ENCODE results near the gene DYNC2H1.
"Not testable (repeated sequence)": the region's sequence is repeated elsewhere in the genome, so short reads cannot be mapped to it uniquely, and the experiment has no call there.

DYNC2H1 gene

DNA sequence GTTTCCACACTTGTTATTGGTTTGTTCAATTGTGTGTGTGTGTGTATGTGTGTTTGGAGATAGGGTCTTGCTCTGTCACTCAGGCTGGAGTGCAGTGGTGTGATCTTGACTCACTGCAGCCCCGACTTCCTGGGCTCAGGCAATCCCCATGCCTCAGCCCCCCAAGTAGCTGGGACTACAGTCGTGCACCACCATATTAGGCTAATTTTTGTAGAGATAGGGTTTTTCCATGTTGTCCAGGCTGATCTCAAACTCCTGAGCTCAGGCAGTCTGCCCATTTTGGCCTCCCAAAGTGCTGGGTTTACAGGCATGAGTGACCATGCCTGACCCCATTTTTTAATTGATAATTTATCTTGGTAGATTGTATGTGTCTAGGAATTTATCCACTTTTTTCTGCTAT, 263.7 kb downstream of the DYNC2H1 start:
- no peak for DNase-seq

DNA sequence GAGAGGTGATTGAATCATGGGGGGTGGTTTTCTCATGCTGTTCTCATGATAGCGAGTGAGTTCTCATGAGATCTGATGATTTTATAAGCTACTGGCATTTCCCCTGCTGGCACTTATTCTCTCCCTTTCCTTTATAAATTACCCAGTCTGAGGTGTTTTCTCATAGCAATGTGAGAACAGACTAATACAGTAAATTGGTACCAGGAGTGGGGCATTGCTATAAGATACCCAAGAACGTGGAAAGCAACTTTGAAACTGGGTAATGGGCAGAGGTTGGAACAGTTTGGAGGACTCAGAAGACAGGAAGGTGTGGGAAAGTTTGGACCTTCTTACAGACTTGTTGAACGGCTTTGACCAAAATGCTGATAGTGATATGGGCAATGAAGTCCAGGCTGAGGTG, 265.0 kb downstream of the DYNC2H1 start:
- not testable (repeated sequence) for DNase-seq

DNA sequence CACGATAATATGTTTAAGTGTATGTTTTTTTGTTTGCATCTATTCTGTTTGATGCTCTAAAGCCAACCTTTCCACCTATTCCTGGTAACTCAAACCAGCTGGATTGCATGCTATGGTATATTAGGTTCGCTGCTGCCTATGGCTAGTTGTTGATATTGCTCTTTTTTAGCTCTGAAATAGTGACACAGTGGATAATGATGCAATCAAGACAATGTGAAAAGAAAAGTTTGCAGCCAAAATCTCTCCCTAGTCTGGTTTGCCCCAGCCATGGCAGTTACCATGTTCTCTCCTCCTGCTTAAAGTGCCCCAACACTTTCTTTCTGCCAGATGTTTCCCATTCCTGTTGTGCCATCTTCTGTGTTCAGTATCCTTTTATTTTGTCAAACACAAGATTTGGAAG, 269.7 kb downstream of the DYNC2H1 start:
- DNase-seq, result no peak

DNA sequence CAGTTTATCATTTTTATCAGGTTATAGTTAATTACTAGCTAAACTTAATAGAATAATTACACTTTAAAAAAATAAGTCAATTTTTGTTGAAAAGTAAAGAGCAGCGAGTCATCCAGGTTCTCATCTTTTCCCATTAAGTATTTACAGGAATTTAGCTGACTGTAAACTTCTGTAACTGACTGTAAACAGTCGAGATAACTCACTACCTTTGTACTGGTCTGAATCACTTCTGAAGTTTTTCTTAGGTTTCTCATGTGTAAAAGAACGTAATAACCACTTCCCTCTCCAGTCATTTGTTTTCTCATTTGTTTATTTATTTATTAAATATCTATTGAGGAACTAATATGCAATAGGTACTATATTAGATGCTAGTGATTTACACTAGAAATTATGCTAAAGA, 270.8 kb downstream of the DYNC2H1 start:
- no peak for DNase-seq

DNA sequence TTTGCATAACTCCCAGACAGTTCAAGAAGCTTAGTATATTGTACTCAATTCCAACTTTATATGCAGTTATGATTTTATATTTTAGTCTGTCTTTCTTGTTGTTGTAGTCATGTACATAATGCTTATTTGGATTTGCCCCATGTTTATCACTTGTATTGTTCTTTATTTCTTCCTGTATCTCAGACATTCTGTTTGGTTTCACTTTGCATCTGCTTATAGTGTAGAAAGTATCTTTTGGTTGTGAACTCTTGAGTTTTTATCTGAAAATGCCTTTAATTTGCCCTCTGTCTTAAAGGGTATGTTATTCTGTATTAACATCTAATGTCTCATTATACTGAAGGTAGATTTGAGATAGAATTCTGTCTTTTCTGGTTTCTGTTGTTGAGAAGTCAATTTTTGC, 275.4 kb downstream of the DYNC2H1 start:
- no peak for DNase-seq

DNA sequence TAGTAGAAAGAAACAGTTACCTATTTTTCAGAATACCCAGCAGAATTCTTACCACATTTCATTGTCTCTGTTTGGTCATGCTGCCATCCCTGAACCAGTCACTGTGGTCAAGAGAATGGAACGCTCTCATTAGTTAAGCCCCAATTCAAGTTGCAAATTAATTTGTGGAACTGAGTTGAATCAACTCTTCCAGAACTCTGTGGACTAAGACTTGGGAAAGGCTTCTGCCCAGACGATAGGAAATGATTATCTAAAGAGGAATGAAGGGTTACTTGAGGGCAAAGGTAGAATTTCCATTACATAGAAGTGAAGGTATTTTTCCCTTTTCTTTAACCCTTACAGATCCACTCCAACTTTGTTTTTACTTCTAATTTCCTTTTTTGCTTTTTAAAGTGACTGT, 286.4 kb downstream of the DYNC2H1 start:
- DNase-seq, result no peak

DNA sequence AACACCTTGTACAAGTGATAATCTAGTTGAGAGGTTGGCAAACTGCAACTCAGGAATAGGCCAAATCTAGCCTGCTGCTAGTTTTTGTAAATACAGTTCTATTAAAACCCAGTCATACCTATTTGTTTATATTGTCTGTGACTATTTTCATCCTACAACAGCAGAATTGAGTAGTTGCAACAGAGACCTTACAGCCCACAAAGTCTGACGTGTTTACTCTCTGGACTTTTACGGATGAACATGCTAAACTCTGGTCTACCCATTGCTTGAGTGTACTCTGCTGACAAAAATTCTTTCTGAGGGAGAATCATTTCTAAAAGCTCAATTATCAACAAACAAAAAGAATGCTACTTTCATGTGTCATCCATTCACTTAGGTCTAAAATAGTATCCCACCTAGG, 287.0 kb downstream of the DYNC2H1 start:
- DNase-seq, result no peak

DNA sequence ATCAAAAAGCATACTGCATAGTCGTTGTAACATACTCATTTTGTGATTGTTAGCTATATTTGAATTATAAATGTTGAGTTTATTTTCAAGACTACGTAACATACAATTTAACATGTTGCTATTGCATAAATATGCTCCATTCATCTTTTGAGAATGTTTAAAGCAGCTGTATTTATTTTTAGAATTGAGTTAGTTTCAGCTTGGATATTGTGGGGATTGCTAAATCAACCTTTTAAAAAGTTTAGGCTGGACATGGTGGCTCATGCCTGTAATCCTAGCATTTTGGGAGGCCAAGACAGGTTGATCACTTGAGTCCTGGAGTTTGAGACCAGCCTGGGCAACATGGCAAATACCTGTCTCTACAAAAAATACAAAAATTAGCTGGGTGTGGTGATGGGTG, 288.1 kb downstream of the DYNC2H1 start:
- no peak for DNase-seq

DNA sequence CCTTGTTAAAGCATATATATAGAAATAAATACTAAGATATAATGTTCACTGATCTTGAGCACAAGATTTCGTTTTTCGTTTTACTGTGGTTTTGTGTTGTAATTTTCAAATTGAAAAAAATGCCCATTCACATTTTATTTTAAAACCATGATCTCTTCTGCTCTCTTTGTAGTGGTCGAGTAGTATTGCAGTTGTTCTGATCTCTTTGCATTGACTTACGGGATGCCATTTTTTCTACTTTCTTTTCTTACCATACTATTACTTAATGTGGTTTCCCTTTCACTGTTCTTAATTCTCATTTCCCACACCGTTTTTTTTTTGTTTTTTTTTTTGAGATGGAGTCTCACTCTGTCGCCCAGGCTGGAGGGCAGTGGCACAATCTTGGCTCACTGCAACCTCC, 289.6 kb downstream of the DYNC2H1 start:
- no peak for DNase-seq

DNA sequence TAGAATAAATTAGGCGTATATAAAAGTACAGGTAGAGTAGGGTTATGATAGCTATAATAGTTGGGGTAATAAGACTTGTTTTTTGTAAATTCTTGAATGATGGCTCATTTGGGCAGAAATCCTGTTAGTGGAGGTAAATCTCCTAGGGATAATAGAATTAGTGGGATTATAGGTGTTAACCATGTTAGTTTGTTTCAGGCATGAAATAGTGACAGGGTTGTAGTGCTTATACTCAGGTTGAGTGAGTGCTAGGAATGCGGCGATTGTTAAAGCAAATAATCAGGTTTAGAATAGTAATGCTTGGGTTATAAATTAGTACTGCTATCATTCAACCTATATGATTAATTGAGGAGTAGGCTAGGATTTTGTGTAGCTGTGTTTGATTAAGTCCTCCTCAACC, 297.1 kb downstream of the DYNC2H1 start:
- no peak for DNase-seq

DNA sequence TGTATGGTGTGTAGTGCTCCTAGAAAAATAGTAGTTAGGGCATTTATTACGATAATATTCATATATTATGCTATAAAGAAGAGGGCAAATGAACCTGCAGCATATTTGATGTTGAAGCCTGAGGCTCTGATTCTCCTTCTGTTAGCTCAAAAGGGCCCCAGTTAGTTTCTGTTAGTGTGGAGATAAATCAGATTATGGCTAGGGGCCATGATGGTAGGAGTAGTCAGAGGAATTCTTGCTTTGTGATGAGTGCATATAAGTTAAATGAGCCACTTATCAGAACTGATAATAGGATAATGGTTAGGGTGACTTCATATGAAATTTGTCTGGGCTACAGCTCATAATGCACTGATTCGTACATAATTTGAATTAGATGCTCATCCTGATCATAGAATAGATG, 298.4 kb downstream of the DYNC2H1 start:
- no peak for DNase-seq

DNA sequence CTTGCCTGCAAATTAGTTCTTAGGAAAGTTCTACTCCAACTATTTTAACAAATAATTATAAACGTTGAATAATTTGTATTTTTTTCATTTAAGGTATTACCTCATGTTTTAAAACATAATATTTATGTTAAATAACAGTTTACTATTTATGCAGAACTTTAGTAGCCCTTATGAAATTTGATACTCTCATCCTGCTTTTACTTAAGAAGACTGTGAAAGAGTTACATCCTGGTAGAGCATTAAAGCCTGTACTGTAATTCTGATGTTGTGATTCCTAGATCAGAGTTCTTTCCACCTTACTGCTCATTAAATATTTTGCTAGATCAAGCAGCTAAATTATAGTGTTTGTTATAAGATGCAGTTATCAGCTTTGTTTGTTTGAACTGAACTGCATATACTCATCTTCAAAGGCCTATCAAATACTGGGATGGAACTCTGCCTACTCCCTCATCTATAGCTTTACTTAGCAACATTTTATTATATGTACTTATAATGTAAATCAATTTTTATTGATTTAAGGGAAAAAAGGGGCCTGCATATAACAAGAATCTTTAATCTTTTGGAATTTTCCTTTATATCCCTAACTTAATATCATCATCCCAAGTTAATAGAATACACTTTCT, 304.2 kb downstream of the DYNC2H1 start:
- DNase-seq, result no peak

DNA sequence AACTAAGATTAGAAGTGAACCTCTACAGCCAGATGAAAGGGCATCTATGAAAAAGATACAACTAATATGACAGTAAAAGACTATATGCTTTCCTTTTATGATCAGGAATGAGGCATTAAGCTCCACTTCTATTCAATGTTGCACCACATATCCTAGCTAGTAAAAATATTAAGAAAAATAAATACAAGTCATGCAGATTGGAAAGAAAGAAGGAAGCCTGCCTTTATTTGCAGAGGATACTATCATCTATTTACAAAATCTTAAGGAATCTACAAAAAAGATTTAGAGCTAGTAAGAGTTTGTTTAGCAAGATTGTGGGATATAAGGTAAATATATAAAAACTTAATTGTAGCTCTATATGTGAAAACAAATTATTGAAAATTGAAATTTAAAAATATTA, 308.8 kb downstream of the DYNC2H1 start:
- DNase-seq, result no peak

DNA sequence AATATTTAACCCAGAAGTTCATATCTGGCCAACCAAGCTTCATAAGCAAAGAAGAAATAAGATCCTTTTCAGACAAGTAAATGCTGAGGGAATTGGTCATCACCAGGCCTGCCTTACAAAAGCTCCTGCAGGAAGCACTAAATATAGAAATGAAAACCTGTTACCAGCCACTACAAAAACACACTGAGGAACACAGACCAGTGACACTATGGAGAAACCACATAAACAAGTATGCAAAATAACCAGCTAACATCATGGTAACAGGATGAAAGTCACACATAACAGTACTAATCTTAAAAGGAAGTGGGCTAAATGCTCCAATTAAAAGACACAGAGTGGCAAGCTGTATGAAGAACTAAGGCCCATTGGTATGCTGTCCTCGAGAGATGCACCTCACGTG, 311.4 kb downstream of the DYNC2H1 start:
- no peak for DNase-seq

DNA sequence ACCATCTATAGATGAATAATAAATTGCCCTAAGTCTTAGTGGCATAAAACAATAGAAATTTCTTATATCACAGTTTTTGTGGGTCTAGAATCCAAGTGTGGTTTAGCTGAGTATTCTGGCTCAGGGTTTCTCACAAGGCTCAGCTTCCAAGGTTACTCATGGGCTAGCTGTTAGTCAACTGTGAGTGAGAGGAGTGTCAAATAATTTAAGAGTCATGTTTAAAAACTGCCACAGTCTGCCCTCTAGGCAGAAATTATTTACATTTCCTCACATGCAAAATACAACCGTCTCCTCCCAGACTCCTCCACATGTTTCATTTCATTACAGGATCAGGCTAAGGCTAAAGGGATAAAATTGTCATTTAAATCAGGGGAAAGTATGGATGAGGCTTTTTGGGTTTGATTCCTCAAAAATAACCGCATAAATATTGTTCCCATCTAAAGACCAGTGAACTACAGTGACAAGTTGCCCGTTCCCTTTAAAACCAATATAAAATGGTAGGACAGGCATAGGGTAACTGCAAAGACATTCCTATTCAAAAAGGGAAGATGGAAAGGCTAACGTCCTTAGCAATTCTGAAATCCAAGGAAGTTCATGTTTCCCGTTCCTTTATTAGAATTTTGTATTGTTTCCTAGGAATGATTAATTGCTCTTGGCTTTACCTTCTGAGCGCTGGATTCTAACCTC, 324.3 kb downstream of the DYNC2H1 start:
- no peak for DNase-seq

DNA sequence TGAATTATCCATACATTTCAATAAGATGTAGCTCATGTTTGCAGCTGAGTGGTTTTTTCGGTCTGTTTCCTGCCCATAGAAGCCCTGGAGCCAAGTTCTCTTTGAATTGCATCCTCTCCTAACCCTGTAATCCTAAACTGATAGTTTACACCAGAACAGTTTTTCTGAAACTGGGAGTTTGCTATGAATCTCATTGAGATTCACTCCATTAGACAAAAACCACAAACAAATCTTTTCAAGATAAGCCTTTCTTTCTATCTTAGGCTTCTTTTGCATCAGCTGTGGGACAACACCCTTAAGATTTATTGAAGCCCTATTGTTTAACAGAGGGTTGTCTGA, 324.8 kb downstream of the DYNC2H1 start:
- DNase-seq, result no peak

DNA sequence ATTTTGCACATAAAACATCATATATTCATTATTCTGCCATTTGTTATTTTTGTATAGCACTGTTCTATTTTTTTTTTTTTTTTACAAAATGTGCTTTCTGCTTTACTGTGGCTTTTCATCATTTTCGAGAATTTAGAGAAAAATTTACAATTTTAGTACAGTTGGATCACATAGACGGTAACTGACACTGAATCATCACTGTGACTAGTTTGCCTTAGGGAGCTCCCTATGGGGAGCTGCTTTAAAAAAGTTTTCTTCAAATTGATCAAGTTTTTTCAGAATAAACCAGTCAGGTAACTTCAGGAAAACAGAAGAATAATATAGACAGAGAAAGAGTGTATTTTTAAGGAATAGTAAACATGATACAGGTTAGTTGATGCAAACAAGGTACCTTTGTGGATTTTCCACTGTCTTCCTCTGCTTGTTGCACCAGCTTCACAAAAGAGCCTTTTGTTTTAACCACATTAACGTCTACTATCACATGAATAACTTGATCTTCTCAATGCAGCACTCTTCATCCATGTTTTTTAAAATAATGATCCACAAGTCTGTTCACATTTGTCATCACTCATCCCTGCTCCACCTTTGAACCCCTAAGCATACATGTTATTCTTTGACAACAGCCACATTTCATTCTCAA, 327.0 kb downstream of the DYNC2H1 start:
- no peak for DNase-seq

DNA sequence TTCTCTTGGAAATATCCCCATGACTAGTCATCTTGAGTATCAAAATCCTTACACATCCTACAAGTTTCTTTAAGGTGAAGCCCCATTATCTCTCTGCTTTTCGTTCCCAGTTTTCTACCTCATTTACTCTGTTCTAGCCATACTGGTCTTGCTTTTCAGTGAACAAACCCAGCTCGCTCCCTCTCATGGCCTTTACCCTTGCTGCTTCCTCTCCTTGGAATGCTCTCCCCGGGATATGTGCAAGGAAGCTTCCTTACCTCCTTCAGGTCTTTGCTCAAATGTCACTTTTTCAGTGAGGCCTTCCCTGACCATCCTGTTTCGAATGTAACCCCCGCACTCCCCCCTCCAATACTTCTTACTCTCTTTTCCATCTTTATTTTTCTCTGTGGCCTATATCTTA, 331.8 kb downstream of the DYNC2H1 start:
- DNase-seq, result no peak

DNA sequence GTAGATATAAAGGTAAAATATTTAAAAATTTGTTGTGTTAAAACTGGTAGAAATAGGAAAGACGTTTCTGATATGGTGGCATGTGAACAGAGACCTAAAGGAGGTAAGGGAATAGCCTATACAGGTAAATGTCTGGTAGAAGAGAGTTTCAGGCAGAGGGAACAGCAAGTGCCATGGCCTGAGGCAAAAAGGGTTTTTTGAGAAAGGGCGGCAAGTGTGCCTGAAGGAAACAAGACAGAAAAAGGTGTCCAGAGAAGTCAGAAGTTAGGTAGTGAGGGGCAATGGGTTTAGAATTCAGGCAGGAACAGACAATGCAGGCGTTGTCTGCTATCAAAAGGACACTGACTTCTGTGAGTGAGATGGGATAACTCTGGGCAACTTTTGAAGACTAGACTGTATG, 339.7 kb downstream of the DYNC2H1 start:
- DNase-seq, result no peak

DNA sequence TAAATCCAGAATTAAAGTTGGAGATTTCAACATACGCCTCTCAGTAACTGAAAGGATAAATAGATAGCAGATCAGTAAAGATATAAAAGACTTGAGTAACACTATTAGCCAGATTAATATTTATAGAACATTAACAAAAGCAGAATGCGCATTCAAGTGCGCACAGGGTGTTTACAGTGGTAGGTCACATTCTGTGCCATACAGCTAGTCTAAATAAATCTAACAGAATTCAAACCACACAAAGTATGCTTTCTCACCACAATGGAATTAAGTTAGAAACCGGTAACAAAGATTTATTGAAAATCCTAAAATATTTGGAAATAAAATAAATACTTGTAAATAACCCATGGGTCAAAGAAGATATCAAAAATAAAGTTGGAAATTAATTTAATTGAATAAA, 341.0 kb downstream of the DYNC2H1 start:
- DNase-seq, result no peak

DNA sequence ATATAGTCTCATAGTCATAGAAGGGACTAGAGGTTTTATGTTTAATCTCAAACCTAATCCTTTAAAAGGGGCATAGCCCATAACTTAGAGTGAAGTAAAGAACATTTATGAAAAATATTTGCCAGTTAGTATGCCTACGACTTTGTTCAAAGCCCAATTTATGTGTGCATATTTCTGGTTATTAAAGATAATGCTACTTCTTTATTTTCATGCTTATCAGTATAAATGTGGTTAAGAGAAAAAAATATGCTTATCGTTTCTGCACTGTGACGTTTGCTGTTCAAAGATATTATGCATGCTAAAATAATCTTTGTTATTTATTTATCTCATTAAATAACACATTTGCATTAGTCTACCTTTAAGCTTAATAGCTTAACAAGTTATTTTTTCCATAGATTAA, 343.9 kb downstream of the DYNC2H1 start:
- no peak for DNase-seq

DNA sequence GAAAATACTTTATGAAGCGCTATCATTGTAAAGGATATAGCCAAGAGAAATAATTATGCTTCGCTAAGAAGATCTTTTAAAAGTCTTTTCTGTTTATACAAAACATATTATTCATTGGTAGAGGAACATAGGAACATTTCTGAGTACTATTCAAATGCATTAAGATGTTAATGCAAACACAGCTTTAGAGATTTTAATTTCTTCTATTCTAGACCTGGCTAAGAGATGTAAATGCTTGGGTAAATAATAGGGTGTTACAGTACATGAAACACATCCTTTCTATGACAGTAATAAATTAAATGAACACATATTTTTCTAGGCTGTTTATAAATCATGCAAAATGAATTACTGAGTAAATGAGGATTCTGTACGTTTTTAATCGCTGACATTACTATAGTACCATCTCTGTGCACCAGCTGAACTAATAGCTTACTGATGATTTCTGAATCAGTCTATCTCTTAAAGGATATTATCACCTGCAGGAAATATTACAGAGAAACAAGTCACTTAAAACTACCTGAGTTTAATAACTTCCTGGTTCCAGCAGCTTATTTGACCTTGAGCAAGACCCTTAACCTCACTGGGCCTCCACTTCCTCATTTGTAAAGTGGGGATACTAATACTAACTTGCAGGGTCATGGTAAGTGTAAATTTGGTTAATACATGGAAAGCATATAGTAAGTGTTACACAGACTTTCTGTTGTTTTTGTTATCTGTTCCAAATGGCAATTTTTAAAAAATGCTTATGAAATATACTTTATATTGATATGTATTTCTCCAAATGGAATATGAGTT, 344.9 kb downstream of the DYNC2H1 start:
- no peak for DNase-seq

DNA sequence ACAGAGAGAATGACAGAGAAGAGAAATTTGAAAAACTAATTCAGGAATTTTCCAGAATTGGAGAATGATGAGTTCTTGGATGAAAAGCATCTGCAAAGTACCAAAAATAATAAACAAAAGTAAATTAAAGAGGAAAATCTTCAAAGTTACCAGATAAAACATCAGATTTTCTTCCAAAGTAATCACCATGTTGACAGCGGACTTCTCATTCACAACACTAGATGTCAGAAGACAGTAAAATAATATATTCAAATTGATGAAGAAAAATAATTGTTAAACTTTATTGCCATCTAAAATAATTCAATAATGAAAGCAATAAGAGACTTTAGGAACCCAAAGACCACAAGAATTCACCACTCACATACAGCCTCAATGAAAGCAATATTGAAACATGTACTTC, 355.2 kb downstream of the DYNC2H1 start:
- DNase-seq, result no peak

DNA sequence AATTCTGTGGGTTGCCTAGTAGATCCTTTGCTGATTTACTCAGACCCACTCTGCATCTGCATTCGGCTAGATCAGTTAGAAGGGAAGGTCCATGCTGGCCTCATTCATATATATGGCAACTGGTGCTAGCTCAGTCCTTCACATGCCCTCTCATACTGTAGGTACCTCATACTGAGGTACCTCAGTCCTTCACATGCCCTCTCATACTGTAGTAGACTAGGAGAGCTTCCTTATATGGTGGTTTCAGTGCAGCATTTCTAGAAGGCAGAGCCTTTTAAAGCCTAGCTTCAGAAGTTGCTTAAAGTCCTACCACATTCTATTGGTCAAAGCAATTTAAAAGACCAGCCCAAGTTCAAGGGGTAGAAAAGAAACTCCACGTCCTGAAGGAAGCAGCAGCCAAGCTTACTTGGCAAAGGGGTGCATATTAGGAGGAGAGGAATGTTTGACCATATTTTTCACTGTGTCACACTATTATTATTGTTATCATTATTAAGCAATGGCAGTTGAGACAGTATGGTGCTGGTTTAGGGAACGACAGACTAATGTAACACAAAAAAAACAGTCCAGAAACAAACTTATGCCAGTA, 356.4 kb downstream of the DYNC2H1 start:
- no peak for DNase-seq

Measured in stimulated activated CD4-positive, alpha-beta T cell treated with anti-CD3 and anti-CD28 coated beads, Interleukin-1b, Interleukin-23, amount 100 ng/mL, for 48 hours (primary cell).